Measurements from ENCODE around the gene NRF1. TPM values are rescaled to one million over a fixed set of nuclear protein-coding genes. Genes with fewer than 3 reads are reported as not detected.

Gene NRF1
- total and polyA plus RNA-seq, 2 of the 13 experiments (the other 11 are each of a cell fraction or from before 2014, with no cell fraction given) = 9.3 to 10.1 TPM

DNA sequence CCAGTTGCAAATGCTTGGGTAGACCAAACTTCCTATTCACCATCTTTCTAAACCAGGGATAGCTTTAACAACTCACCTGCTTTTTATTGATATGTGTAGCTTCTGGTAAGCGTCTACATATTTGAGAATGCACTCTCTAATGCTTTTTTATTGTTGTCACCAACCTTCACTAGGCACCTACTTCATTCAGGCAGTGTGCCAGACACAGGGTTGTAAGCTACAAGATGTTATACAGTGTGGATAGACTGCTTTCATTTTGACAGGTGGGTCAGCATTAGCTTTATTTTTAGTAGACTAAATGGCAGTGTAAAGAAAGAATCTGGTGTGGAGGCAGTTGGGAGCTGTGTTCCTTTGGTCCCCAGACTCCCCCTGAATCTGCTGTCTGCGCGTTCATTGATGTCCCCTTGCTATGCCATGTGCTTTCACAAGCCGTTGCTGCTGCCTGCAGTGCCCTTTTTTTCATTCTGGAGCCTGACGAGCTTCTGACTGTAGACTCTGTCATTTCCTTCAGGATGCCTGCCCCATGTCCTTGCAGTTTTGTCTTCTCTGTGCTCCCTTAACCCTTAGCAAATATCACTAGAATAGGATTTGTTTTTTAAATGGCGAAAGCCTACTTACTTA lies 32.1 kb downstream of the NRF1 start (continued):
- no peak for TF ChIP-seq TFAP4 (IDR thresholded peaks at IDR 0.05; ENCODE audit: borderline replicate concordance, low read depth)
- TF ChIP-seq HOXD1 (CRISPR knock-in tag; IDR thresholded peaks at IDR 0.05) = no peak
- TF ChIP-seq, protein P1, sequence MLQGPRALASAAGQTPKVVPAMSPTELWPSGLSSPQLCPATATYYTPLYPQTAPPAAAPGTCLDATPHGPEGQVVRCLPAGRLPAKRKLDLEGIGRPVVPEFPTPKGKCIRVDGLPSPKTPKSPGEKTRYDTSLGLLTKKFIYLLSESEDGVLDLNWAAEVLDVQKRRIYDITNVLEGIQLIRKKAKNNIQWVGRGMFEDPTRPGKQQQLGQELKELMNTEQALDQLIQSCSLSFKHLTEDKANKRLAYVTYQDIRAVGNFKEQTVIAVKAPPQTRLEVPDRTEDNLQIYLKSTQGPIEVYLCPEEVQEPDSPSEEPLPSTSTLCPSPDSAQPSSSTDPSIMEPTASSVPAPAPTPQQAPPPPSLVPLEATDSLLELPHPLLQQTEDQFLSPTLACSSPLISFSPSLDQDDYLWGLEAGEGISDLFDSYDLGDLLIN (CRISPR knock-in tag; IDR thresholded peaks at IDR 0.05; ENCODE audit: borderline replicate concordance) = no peak
- TF ChIP-seq ZNF737 (CRISPR knock-in tag; IDR thresholded peaks at IDR 0.05; ENCODE audit: borderline replicate concordance) = no peak

DNA sequence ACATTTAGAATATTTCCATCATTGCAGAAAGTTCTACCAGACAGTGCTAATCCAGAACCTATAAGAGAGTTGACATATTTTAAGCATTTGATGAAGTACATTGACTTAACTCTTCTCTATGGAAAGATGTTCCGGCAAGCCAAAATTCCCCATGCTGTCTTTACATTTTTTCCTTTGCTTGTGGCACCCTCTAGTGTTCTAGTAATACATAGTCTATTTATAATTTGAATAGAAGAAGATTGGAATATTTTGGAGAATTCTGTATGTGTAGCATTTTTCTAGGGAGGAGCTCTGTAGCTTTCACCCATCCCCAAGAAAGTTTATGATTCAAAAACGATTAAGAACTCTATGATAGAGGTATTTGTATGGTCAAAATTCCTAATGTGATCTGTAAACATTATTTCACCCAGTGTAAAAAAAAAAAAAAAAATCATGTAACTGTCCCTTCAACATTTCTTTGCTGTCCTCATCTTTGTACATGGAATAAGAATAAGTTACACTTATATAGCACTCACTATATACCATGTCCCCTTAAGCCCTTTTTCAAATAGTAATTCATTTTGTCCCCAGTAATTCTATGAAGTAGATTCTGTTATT lies 33.2 kb downstream of the NRF1 start:
- intact Hi-C loops (cut with micrococcal nuclease; ENCODE audit: unreplicated experiment) (loop anchor here (1.0 to 10.0 kb wide), 3 partner anchors 62 to 280 kb away; no protein-coding TSS in a partner anchor), in situ Hi-C loops (cut with HindIII; ENCODE audit: extremely low pct_ligation_motif_present, low pct_unique_long_range_greater_than_20kb) (loop anchor here (25.0 kb wide), 1 partner anchor 282 kb away; no protein-coding TSS in a partner anchor)
- no peak overlapping the region for H2AFZ ChIP-seq (ENCODE audit: low read length)
- no peaks in the 10 kb centered on the region for H3K27me3 ChIP-seq (ENCODE audit: control insufficient read depth in 1 of 2, insufficient read depth in 2 of 2, low read length in 2 of 2)
- H3K36me3 ChIP-seq (replicated peaks in 1 of 2; ENCODE audit: control insufficient read depth in 1 of 2, insufficient read depth in 2 of 2, low read length in 2 of 2) = 0 out of 5 replicates have a peak, but pooled peaks cover 0 to 1% of the 10 kb centered on the region in 2 experiments
- no peaks in the 10 kb centered on the region for H3K9me3 ChIP-seq (ENCODE audit: low read length)
- H3K4me2 ChIP-seq (ENCODE audit: low read depth, low read length) = no peak overlapping the region
- ATAC-seq = no peak; the same call in 2 of the 3 replicates
- no peak overlapping the region for H3K9ac ChIP-seq (ENCODE audit: insufficient read depth, low read depth, low read length)
- H4K20me1 ChIP-seq (ENCODE audit: insufficient read depth, low read length) = no peaks in the 10 kb centered on the region
- H3K79me2 ChIP-seq (ENCODE audit: insufficient read depth, low read length) = peaks cover 2% of the 10 kb centered on the region
- no peaks in the 10 kb centered on the region for H3K4me1 ChIP-seq (ENCODE audit: insufficient read depth, low read length)
- no peak overlapping the region for H3K27ac ChIP-seq (ENCODE audit: extremely low read length, insufficient read depth, low read length)
- WGBS (ENCODE audit: low lambda C conversion rate) = 33% methylated on average over 2 of the region's 2 CpGs
- POLR2A ChIA-PET = interaction anchor here (3.0 kb wide), 1 partner anchor 33 kb away, joined by 6 read pairs; the partner anchor contains the start of gene NRF1
- no TSS peak for BruUV-seq (replicated peaks)
- H3K4me3 ChIP-seq (replicated peaks in 1 of 3; ENCODE audit: insufficient read depth in 1 of 3, low read depth in 2 of 3, low read length in 3 of 3) = no peak overlapping the region
- no peak for FAIRE-seq
- DNase-seq (ENCODE audit: low spot score) = peak; percentile 37
- CTCF ChIA-PET (ENCODE audit: low intra/inter-chr PET ratio, low total read pairs) = interaction anchor here (1.2 to 2.1 kb wide), 3 partner anchors 32 to 302 kb away, joined by 4 to 14 read pairs (median 4); no protein-coding TSS in a partner anchor
- TF ChIP-seq, protein P2, sequence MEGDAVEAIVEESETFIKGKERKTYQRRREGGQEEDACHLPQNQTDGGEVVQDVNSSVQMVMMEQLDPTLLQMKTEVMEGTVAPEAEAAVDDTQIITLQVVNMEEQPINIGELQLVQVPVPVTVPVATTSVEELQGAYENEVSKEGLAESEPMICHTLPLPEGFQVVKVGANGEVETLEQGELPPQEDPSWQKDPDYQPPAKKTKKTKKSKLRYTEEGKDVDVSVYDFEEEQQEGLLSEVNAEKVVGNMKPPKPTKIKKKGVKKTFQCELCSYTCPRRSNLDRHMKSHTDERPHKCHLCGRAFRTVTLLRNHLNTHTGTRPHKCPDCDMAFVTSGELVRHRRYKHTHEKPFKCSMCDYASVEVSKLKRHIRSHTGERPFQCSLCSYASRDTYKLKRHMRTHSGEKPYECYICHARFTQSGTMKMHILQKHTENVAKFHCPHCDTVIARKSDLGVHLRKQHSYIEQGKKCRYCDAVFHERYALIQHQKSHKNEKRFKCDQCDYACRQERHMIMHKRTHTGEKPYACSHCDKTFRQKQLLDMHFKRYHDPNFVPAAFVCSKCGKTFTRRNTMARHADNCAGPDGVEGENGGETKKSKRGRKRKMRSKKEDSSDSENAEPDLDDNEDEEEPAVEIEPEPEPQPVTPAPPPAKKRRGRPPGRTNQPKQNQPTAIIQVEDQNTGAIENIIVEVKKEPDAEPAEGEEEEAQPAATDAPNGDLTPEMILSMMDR (CRISPR knock-in tag; IDR thresholded peaks at IDR 0.05) = peak; percentile 39
- TF ChIP-seq NFIC (IDR thresholded peaks at IDR 0.05; ENCODE audit: low read length) = no peak
- TF ChIP-seq SMC3 (IDR thresholded peaks at IDR 0.05; ENCODE audit: low read length) = peak; percentile 33; the same call in 1 of the 2 replicates
- TF ChIP-seq THAP8 (CRISPR knock-in tag; IDR thresholded peaks at IDR 0.05; ENCODE audit: borderline replicate concordance) = no peak
- TF ChIP-seq, protein P3, sequence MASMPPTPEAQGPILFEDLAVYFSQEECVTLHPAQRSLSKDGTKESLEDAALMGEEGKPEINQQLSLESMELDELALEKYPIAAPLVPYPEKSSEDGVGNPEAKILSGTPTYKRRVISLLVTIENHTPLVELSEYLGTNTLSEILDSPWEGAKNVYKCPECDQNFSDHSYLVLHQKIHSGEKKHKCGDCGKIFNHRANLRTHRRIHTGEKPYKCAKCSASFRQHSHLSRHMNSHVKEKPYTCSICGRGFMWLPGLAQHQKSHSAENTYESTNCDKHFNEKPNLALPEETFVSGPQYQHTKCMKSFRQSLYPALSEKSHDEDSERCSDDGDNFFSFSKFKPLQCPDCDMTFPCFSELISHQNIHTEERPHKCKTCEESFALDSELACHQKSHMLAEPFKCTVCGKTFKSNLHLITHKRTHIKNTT (CRISPR knock-in tag; IDR thresholded peaks at IDR 0.05) = no peak
- TF ChIP-seq NR2F1 (CRISPR knock-in tag; IDR thresholded peaks at IDR 0.05) = no peak
- no peak for TF ChIP-seq NFE2 (CRISPR knock-in tag; IDR thresholded peaks at IDR 0.05)
- no peak for TF ChIP-seq ATF7 (IDR thresholded peaks at IDR 0.05)
- no peak for TF ChIP-seq ATF7 (CRISPR knock-in tag; IDR thresholded peaks at IDR 0.05)
- TF ChIP-seq STAG1 (CRISPR knock-in tag; IDR thresholded peaks at IDR 0.05) = peak; percentile 64
- TF ChIP-seq ZNF550 (CRISPR knock-in tag; IDR thresholded peaks at IDR 0.05; ENCODE audit: borderline replicate concordance) = no peak
